ENCODE measurements around the gene DAPK2.
A peak's percentile ranks its signal among the peaks of the same experiment; 100 is the strongest.

The DAPK2 gene

GRCh38 chr15:63945838-63946298 is 100.4 kb downstream of the DAPK2 start:
- no peak for DNase-seq (ENCODE audit: extremely low spot score)
- ChIA-PET POLR2A (no interaction called here), CTCF (interaction anchor here (0.5 to 1.6 kb wide), 15 partner anchors 8 to 962 kb away, joined by 3 to 6 read pairs (median 4); partner anchors contain the start of gene DAPK2)
- no peak for TF ChIP-seq ARNT (IDR thresholded peaks at IDR 0.05)
- TF ChIP-seq NFRKB (IDR thresholded peaks at IDR 0.05), result no peak
- TF ChIP-seq FOXM1 (IDR thresholded peaks at IDR 0.05; ENCODE audit: borderline replicate concordance), result no peak
- no peak for TF ChIP-seq SP1 (IDR thresholded peaks at IDR 0.05)
- no peak for TF ChIP-seq CTBP1 (IDR thresholded peaks at IDR 0.05; ENCODE audit: borderline replicate concordance)
- TF ChIP-seq TARDBP (IDR thresholded peaks at IDR 0.05), result no peak
- TF ChIP-seq, protein P1, sequence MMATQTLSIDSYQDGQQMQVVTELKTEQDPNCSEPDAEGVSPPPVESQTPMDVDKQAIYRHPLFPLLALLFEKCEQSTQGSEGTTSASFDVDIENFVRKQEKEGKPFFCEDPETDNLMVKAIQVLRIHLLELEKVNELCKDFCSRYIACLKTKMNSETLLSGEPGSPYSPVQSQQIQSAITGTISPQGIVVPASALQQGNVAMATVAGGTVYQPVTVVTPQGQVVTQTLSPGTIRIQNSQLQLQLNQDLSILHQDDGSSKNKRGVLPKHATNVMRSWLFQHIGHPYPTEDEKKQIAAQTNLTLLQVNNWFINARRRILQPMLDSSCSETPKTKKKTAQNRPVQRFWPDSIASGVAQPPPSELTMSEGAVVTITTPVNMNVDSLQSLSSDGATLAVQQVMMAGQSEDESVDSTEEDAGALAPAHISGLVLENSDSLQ (IDR thresholded peaks at IDR 0.05), result no peak
- TF ChIP-seq ZNF384 (IDR thresholded peaks at IDR 0.05), result no peak

DNA sequence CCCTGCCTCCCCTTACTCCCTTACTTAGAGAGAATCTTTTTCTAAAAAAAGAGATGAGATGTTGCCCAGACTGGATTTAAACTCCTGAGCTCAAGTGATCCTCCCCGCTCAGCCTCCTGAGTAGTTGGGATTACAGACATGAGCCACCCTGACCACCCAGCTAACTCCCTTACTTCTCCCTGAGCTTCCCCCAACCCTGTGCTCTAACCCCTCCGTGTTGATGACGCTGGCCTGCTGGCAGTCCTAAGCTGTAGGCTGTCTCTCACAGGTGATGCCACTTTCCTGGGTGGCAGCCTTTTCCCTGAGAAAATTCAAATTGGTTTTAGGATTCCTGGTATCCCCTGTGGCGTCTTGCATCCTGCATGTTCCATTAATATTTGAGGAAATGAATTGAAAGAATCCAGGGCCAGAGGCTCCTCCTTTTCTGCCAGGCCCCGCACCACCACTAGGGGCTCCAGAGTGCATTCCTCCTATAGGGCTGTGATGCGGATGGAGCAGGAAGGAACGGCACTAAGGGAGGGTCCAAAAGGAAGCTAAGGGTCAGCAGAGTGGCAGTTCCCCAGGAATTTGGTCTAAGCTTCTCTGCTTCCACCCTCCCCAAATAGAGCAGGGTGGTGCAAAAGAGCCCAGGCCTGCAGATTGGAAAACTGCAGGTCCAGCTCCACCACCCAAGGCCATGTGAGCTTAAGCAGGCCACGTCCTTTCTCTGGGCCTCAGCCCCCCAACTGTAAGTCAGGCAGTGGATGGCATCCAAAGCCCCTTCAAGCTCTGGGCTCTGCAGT is 101.1 kb downstream of the DAPK2 start:
- ChIA-PET CTCF (interaction anchor here (0.5 to 1.6 kb wide), 15 partner anchors 9 to 961 kb away, joined by 3 to 6 read pairs (median 4); partner anchors contain the start of gene DAPK2), POLR2A (no interaction called here)
- TF ChIP-seq NFRKB (IDR thresholded peaks at IDR 0.05) (no peak), ARNT (IDR thresholded peaks at IDR 0.05) (no peak), SP1 (IDR thresholded peaks at IDR 0.05) (no peak), ELF4 (IDR thresholded peaks at IDR 0.05) (no peak), L3MBTL2 (conservative IDR thresholded peaks at IDR 0.05) (no peak), HDGF (IDR thresholded peaks at IDR 0.05; ENCODE audit: borderline replicate concordance) (no peak), TARDBP (IDR thresholded peaks at IDR 0.05) (no peak), ZNF384 (IDR thresholded peaks at IDR 0.05) (no peak), BHLHE40 (IDR thresholded peaks at IDR 0.05; ENCODE audit: borderline replicate concordance) (no peak), LEF1 (IDR thresholded peaks at IDR 0.05; ENCODE audit: borderline replicate concordance) (no peak), FOXK2 (IDR thresholded peaks at IDR 0.05) (no peak), SUZ12 (IDR thresholded peaks at IDR 0.05) (no peak), FOXA1 (IDR thresholded peaks at IDR 0.05) (no peak)
- TF ChIP-seq, protein P1 (IDR thresholded peaks at IDR 0.05), result no peak
- DNase-seq (ENCODE audit: extremely low spot score), result peak; percentile 70

DNA sequence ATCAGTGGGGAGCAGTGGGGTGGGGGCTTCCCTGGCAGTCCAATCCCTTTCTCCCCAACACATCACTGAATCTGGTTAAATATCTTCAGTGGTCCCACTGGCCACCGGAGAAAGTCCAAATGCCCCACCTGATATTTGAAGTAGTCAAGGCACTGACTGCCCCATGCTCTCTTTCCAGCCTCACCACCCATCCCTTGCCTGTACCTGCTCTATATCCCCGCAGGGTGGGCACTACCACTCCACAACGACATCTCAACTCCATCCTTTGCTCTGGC is 101.7 kb downstream of the DAPK2 start:
- POLR2A ChIA-PET, result no interaction called here
- no peak for TF ChIP-seq FOXA1 (IDR thresholded peaks at IDR 0.05)
- TF ChIP-seq BHLHE40 (IDR thresholded peaks at IDR 0.05; ENCODE audit: borderline replicate concordance), result no peak
- TF ChIP-seq LEF1 (IDR thresholded peaks at IDR 0.05; ENCODE audit: borderline replicate concordance), result no peak
- no peak for TF ChIP-seq SUZ12 (IDR thresholded peaks at IDR 0.05)
- TF ChIP-seq ELF4 (IDR thresholded peaks at IDR 0.05), result no peak
- TF ChIP-seq NFRKB (IDR thresholded peaks at IDR 0.05), result no peak
- TF ChIP-seq SP1 (IDR thresholded peaks at IDR 0.05), result no peak
- no peak for TF ChIP-seq HDGF (IDR thresholded peaks at IDR 0.05; ENCODE audit: borderline replicate concordance)
- TF ChIP-seq L3MBTL2 (conservative IDR thresholded peaks at IDR 0.05), result no peak
- TF ChIP-seq TARDBP (IDR thresholded peaks at IDR 0.05), result no peak
- no peak for TF ChIP-seq ARNT (IDR thresholded peaks at IDR 0.05)
- CTCF ChIA-PET, result interaction anchor here (1.3 to 1.5 kb wide), 2 partner anchors 10 to 16 kb away, joined by 4 to 5 read pairs; no protein-coding TSS in a partner anchor
- DNase-seq (ENCODE audit: extremely low spot score), result no peak

GRCh38 chr15:63943829-63944680 is 102.2 kb downstream of the DAPK2 start:
- DNase-seq (ENCODE audit: extremely low spot score), result no peak
- ChIA-PET CTCF (no interaction called here), POLR2A (no interaction called here)
- no peak for TF ChIP-seq SUZ12 (IDR thresholded peaks at IDR 0.05)
- TF ChIP-seq, protein P1 (IDR thresholded peaks at IDR 0.05), result no peak
- no peak for TF ChIP-seq L3MBTL2 (conservative IDR thresholded peaks at IDR 0.05)
- TF ChIP-seq FOXK2 (IDR thresholded peaks at IDR 0.05), result no peak
- no peak for TF ChIP-seq ARNT (IDR thresholded peaks at IDR 0.05)
- no peak for TF ChIP-seq ZNF384 (IDR thresholded peaks at IDR 0.05)
- TF ChIP-seq HDGF (IDR thresholded peaks at IDR 0.05; ENCODE audit: borderline replicate concordance), result no peak
- no peak for TF ChIP-seq FOXM1 (IDR thresholded peaks at IDR 0.05; ENCODE audit: borderline replicate concordance)
- no peak for TF ChIP-seq CTBP1 (IDR thresholded peaks at IDR 0.05; ENCODE audit: borderline replicate concordance)
- TF ChIP-seq TARDBP (IDR thresholded peaks at IDR 0.05), result no peak
- TF ChIP-seq LEF1 (IDR thresholded peaks at IDR 0.05; ENCODE audit: borderline replicate concordance), result no peak
- TF ChIP-seq BHLHE40 (IDR thresholded peaks at IDR 0.05; ENCODE audit: borderline replicate concordance), result no peak

DNA sequence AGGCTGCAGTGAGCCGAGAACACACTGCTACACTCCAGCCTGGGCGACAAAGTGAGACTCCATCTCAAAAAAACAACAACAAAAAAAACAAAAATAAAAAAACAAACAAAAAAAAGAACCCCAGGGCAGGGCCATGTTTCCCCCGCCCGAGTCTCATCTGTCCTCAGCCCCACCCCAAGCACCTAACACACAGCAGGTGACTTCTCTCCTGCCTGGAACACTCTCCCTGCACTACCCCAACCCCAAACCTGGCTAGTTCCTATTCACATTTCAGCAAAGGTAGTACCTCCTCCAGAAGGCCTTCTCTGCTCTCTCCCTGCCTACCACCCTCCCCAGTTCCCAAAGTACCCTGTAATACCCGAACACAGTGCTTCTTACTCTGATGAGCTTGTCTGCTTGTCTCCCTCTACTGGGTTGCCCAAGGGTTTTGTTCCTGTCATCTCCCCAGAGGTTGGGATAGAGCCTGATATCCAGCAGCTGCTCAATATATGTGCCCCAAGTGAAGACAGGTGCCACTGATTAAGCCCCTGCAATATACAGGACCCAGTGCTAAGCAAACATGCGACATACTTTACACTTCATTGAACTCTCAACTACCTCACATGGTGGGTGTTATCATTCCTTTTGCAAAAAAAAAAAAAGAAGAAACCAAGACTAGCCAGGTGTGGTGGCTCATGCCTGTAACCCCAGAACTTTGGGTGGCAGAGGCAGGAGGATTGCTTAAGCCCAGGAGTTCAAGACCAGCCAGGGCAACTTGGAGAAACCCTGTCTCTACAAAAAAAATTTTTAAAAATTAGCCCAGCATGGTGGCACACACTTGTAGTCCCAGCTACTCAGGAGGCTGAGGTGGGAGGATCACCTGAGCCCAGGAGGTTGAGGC is 103.6 kb downstream of the DAPK2 start:
- DNase-seq (ENCODE audit: extremely low spot score), result no peak
- ChIA-PET CTCF (no interaction called here), POLR2A (no interaction called here)
- TF ChIP-seq ELF4 (IDR thresholded peaks at IDR 0.05) (no peak), NFRKB (IDR thresholded peaks at IDR 0.05) (no peak), FOXM1 (IDR thresholded peaks at IDR 0.05; ENCODE audit: borderline replicate concordance) (no peak), HDGF (IDR thresholded peaks at IDR 0.05; ENCODE audit: borderline replicate concordance) (no peak), TARDBP (IDR thresholded peaks at IDR 0.05) (no peak), FOXK2 (IDR thresholded peaks at IDR 0.05) (no peak), ARNT (IDR thresholded peaks at IDR 0.05) (no peak), ZNF384 (IDR thresholded peaks at IDR 0.05) (no peak), L3MBTL2 (conservative IDR thresholded peaks at IDR 0.05) (no peak), CTBP1 (IDR thresholded peaks at IDR 0.05; ENCODE audit: borderline replicate concordance) (no peak), BHLHE40 (IDR thresholded peaks at IDR 0.05; ENCODE audit: borderline replicate concordance) (no peak), FOXA1 (IDR thresholded peaks at IDR 0.05) (no peak), SUZ12 (IDR thresholded peaks at IDR 0.05) (no peak), LEF1 (IDR thresholded peaks at IDR 0.05; ENCODE audit: borderline replicate concordance) (no peak), SP1 (IDR thresholded peaks at IDR 0.05) (no peak)
- TF ChIP-seq, protein P1 (IDR thresholded peaks at IDR 0.05), result no peak

Measured in HEK293T (cell line).